NCI-H1105 (cell line): ENCODE data around the gene ZNF511.

Source experiments
- DNase-seq: peaks from one replicate; lab custom pipeline; 2025; lab: John Stamatoyannopoulos, UW

ZNF511 gene

DNA sequence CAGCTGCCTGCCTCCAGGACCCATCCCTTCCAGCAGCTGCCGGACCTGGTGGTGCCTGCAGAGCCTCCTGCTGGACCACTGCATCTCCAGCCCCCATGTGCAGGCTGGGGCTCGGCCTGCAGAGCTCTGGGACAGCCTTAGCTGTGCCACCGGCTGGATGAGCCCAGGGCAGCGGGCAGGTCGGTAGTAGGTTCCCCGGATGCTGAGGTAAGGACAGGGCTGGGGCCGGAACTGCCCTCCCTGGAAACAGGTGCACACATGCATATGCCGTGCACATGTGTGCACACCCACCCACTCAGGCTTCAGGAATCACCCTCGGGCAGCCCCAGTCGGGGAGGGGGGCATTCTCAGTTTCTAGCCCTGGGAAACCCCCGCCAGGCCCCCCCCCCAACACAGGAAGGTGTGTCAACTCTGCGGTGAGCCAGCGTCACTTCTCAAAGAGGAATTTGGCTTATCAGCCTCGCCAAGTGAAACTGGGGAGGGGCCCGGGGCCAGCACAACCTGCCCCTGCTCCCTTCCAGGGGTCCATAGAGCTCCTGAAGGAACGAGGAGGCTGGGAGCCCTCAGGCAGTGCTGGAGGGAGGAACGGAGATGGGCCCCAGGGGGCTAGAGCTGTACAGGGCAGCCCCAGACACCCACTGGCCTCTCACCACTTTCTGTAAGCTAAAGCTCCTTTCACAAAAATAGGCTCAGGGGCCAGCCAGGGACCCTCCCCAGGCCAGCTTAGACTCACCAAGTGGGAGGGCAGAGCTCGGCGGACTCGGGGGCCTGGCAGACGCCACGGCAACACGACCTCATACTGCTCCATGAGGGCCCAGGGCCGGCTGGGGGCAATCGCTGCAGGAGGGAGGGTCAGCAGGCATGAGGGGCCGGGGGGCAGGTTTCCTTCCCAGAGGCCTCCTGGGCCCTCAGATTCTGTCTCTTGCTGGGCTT, 33.7 kb upstream of the ZNF511 start:
- DNase-seq: no peak

DNA sequence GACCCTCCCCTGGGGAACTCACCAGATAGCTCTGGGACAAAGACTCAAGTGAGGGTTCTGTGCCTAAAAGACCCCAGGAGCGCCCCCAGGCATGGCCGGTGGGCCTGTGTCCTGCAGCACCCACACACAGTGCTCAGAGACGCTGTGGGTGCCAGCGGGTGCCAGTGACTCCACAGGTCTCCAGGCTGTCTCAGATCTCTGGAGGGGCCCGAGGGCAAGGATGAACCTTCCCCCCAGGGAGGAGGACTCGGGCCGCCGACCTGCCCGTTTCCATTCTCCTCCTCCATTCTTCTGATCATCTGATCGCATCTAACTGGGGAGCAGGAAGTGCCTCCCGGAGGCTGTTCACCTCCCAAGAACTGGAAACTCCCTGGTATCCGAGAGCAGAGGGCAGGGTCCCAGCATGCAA, 33.0 kb upstream of the ZNF511 start:
- no peak for DNase-seq

DNA sequence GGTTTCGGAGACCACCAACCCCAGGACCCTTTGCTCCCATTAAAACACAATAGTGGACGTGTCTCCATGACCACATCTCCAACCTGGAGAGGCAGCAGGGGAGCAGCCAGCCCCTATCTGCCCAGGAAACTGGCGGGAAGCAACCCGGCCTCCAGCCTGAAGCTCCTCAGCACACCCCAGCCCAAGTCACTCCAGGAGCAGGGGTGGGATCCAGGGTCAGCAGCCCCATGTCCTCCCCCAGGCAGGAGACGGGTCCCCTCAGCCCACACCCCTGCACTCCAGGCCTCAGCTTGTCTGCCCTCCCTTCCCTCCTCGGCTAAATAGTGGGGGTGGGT, 32.6 kb upstream of the ZNF511 start:
- no peak for DNase-seq

DNA sequence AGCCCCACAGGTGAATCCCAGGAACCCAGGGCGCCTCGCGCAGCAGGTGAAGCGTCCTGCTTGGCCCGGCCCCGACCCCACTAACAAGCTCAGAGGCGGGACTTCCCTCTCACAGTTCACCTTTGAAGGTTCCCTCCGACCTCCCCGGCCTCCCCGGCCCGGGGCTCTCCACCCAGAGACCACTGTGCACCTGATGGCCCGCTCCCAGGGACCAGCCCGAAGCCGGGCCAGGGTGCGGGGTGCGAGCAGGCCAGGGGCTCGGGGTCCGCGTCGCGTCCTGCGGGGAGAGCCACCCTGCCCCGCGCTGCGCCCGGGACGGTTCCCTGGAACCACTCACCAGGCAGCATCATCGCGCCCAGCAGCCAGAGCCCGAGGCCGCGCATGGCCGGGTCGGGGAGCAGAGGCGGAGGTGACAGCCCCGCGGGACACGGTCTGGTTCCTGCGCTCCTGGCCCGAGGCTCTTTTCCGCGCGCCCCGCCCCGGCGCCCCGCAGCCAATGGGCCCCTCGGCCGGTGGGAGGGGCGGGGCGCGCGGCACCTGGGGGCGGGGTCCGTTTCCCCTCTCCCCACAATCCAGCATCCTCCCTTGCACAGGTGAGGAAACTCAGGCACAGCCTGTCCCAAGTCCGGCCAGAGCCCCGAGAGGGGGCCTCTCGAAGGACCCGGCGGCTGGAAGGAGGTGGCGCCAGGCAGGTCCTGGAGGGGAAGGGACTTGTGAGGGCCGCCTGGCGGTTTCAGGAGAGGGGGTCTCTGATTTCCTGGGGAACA, 32.1 kb upstream of the ZNF511 start, which contains the start of gene ADAM8:
Gene ADAM8 (minus strand): TSS at position 434 of the 767 bp plus-strand sequence. CDS start 51 bp downstream, at position 383.
- no peak for DNase-seq

DNA sequence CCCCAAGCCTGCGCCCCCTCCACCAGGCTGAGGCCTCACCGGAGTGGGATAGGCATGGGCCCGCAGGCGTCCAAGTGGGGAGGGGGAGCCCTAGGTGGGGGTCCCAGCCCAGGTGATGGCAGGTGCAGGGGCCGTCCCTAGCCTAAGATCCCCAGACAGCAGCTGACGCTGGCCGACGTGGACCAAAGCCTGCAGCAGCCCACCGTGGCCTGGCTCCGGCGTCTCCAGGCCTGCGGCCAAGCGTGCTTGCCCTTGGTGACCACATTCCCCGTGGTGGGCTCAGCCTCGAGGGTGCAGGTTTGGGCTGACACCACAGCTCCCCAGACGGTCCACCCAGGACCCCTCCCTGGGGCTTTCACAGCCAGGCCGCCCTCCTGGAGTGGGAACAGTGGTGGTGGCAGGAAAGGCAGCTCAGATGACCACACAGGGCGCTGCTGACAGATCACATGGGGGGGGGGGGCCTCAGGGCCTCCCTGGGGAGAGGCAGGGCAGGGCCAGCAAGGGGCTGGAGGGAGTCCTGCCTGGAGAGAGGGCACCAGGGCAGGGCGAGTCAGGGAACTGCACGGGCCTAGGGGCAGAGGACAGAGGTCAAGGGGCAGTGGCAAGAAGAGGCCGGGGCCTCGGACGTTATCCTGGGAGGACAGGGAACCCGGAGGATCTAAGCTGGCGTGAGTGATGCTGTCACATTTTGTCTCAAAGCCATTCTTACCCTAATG, 31.3 kb upstream of the ZNF511 start:
- DNase-seq: no peak

DNA sequence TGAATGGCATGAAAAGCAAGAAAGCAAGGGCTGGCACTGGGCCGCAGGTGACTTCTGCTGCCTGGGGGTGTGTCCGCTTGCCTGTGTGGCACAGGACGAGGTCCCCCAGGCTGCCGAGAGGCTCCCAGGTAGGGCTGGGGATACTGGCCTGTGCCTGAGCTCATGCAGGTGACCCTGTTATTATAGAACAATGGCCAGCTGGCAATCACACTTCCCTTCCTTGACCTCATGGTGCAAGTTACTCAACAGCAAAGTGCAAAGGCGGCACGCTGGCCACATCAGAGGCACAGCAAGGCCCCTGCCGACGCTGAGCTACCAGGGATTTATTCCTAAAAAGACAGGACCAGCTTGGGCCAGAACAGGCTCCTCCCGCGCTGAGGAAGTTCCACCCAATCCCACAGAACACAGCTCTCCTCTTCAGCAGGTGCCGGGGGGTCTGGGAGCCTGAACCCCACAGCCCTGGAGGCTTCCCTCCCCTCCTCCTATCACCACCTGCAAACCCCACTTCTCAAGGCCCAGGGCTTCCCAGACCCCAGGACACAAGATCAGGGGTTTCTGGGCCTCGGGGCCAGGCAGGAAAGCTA, 30.6 kb upstream of the ZNF511 start:
- no peak for DNase-seq

DNA sequence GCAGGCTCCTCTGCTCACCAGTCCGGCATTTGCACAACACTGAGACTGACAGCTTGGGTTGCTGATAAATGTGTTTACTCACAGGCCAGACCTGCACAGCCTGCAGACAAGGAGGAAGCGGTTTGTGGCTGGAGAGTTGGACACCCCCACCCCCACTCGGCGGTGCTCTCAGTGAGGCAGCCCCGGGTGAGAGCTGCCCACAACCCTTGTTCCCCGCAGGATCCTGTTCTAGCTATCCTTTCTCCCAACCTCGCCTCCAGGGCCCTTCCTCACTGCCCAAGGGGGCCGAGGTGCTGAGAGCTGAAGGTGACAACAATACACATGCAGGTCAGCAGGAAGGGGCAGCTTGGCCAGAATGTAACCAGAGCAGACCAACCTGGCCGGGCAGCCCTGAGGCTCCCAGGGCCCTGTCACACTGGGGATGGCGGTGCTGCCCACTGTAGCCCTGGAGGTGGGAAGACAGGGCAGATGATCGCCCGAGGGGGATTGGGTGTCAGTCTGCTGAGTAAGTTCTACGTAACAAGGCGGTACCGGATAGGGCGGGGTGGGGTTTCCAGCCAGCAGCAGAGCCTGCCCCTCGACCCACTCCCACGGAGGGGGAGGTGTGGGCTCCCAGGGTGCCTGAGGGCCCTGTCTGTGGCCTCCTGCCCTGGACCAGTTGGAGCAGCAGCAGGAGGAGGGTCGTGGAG, 30.0 kb upstream of the ZNF511 start:
- DNase-seq: no peak

DNA sequence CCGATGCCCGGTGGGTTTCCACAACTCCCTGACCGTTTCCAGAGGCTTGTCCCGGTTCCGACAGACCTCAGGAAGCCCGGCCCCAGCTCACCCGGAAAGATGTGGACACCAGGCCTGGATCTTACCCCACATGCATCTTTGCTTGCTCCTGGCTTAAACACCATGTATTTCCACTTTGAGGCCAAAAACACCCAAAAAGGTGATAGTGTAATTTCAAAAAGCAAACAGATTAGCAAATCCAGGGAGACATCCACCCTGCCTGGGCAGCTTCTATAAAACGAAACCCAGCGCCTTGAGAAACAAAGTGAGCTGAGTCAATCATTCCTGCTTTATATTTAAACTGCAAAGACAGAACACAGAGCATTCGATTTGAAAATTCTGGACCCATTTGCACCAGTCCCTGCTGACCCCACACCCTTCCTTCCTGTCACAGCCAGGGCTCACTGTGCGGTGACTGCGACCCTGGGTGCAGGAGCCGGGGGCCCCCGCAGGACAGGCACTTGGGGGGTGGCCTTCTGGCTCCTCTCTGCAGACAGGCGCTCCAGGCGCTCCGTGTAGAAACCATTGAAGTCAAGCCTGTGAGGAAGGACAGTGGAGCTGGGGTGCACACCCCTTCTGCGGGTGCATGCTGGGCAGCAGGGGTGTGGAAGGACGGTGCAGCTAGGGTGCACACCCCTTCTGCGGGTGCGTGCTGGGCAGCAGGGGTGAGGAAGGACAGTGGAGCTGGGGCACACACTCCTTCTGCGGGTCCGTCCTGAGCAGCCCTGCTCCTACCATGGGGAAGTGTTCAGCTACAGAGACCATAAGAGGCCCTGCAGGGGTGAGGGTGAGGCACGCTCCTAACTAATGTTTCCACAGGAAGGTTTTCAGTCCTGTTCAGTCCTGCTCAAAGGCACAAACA, 29.1 kb upstream of the ZNF511 start:
- no peak for DNase-seq

DNA sequence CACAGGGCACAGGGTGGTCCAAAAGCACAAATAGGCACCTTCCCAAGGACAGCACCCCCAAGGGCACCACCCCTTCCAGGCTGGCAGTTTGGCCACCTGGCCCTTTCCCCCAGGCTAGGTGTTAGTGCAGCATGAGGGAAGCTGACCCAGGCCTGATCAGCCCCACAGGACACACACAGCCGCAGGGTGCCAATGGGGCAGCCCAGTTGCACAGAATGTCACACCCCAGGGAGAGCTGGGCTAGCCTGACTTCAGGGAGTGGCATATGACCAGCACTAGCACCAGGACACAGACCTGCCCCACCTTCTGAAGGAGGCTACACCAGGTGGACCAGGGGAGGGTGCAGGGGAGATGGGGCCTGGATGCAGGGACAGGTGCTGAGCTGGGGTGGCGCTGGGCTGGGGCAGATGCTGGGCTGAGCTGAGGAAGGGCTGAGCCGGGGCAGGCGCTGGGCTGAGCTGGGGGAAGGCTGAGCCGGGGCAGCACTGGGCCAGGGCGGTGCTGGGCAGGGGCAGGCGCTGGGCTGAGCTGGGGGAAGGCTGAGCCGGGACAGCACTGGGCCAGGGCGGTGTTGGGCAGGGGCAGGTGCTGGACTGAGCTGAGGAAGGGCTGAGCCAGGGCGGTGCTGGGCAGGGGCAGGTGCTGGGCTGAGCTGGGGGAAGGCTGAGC, 28.2 kb upstream of the ZNF511 start:
- no peak for DNase-seq

DNA sequence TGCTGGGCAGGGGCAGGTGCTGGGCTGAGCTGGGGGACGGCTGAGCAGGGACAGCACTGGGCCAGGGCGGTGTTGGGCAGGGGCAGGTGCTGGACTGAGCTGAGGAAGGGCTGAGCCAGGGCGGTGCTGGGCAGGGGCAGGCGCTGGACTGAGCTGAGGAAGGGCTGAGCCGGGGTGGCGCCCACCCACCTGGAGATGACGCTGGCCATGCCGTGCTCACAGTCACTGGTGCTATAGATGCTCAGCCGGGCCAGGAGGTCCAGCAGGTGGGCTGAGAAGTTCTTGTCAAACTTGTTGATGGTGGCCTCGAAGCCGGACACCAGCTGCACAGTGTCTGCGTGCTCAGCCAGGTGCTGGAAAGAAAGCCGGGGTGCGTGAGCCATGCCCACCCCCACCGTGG, 27.6 kb upstream of the ZNF511 start:
- DNase-seq: no peak

DNA sequence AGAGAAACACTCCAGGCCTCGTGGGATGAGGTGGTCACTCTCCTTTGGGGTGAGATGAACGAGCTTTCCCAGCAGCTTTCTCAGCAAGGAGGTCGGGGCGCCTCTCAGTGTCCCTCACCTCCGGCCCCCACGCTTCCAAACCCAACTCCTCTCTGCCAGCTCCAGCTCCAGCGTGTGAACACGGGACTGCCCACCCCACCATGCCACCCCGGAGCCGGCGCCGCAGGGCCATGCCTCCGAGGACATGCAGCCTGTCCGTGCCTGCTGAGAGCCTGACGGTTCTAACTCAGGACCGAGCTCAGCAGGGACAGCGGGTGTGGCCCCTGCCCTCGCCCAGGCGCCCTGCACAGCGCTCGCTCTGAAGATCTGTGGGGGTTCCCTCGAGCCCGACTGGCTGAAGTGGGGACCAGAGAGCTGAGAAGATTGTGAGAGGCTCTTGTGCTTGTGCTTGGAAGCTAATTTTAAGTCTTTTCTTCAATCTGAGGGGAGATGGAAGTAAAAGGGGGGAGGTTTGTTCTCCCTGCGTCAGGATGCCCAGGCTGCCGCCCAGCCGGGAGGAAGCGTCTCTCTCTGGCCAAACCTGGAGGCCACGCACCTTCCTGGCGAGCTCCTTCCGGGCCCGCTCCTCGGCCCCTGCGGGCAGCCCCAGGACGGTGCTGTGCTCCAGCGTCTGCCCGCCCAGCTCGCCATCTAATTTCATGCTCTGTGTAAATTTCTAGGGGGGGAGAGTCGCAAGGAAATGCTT, 26.9 kb upstream of the ZNF511 start:
- DNase-seq: no peak

DNA sequence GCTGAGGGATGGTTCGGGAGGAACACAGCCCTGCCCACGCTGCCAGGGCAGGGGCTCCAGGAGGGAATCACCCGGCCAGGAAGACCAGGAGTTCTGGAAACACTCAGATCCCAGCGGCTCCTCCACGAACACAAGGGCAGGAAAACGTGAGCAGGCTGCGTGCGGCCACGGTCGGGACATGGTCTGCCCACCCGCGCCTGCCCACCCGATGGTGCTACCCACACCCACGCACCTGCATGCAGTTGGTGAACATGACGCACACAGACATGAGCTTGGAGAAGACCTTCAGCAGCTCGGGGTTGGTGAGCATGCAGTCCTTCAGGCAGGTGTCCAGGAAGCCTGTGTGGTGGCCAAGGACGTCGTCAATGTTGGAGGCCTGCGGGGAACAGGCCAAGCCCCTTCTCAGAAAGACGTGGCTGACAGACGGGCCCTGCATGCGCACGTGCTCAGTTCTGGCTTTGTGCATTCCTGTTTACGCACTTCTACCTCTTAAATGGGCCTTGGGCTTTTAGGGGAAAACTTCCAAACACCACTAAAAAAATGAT, 25.8 kb upstream of the ZNF511 start:
- no peak for DNase-seq

DNA sequence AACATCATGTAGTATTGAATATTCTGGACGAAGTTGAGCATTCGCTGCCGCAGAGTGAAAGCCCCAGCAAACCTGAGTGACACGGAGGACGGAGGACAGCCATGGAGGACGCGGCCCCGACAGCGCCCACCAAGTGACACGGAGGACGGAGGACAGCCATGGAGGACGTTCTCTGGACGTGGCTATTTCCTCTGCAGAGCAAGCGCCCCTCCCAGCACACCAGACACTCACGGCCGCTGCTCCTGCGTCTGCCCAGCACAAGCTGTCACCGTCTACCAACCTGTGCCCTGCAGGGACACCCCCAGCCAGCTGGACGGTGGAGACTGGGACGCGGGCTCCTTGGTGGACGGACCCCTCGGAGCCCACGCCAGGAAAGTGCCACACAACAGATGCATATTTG, 24.8 kb upstream of the ZNF511 start:
- no peak for DNase-seq

DNA sequence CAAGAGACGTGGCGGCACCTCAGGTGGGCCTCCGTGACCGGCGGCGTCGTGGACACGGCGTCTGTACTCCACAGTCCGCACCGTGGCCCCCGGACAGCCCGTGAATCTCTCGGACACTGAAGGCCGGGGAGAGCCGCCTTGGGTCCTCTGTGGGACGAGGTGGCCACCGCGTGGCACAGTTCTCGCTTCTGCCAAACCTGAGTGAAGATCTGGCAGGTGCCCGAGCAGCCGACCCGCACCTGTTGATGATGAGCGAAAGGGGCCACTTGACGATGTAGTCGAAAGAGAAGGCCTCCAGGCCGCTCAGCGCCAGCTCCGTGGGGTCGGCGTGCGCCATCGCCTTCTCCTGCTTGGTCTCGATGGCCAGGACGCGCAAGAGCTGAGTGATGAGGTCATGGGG, 23.5 kb upstream of the ZNF511 start:
- DNase-seq: no peak

DNA sequence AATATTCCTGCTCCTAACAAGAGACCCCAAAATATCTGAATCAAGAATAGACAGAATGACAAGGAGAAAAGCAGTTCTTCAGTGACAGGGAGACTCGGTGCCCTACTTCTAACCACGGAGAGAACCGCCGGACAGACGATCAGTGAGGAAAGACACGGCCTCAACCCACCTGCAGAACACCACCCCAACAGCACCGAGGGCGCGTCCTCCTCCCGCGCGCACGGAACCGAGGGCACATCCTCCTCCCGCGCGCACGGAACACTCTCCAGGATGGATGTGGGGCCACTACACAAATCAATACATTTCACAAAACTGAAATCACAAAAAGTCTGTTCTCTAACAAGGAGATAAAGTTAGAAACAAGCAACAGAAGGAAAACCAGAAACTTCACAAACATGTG, 22.3 kb upstream of the ZNF511 start:
- no peak for DNase-seq

DNA sequence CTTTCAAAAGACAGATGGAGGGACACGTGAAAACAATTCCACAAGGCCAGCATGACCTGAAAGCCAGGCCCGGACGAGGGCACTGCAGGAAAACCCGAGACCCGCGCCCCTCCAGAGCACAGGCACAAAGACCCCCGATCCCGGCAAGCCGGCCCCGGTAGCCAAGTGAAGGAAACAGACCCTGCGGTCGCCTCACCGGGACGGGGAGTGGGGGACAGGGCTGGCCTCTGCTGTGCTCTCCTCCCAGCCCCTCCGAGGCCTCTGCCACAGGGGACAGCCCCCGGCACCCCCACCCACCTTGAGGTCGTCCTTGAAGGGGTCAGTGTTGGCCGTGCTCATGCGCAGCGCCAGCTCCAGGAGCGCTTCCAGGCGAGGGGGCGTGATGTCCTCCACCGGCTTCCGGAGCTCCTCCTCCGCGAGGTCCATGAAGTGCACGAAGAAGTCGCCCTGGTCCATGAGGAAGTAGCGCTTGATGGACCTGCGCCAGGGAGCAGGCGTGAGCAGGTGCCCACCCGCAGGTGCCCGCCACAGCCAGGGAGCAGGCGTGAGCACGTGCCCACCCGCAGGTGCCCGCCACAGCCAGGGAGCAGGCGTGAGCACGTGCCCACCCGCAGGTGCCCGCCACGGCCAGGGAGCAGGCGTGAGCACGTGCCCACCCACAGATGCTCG, 20.7 kb upstream of the ZNF511 start:
- DNase-seq: no peak

DNA sequence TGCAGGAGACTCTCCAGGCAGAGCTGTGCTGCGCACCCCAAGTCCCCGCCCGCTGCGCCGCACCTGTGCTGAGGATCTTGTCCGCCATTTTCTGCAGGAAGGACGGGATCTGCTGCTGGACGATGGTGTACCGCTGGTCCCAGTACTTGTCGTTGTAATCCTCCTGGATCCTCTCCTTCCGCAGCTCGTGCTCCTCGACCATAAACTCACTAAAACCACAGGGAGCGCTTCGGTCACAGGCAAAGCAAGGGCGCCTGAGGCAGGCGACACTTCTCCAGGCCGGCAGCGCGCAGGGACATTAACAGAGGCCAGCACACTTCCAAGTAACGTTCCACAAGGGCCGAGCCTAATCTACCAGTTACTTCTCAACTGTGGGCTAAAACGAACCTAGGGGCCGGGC, 19.0 kb upstream of the ZNF511 start:
- DNase-seq: no peak
